GM19452 (cell line): ENCODE data around the gene IGFBPL1.

Experiments
- ATAC-seq: cut with Tn5 transposase; IDR thresholded peaks from one replicate; pipeline ENCODE4 v1.9.1; 2021; ENCODE audit not compliant: unreplicated experiment

IGFBPL1 gene

GRCh38 chr9:38423973-38424843, at the start of gene IGFBPL1:
IGFBPL1 (minus strand) TSS chr9:38424454; CDS start chr9:38424424, 30 bp downstream.
- ATAC-seq = peak; percentile 48

DNA sequence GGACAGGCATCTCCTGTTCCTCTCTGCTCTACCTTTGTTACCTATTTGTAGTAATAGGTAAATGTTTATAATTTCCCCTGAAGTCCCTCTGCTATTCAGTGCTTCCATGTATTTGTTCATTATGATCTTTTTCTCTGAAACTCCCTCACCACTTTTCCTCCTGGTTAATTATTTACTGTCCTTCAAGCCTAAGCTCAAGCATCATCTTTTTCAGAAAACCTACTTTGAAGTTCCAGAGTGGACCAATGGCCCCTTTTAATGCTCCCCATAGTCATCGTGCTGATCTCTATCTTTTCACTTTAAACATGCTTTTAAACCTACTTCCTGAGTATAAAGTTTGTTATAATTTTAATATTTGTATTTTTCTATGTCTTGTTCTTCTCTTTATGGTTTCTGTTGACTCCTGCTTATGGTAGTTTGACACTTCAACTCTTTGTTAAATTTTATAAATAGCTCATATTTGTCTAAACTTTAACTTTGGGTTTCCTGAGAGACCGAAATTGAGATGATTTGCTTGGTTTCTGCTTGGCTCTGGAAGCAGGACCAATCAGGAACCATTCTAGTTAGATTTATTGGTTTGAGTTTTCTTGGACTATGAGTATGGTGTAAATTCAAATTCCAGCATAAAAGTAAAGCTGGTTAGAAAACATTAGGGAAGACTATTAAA, 48.5 kb upstream of the IGFBPL1 start:
- ATAC-seq = peak; percentile 72

GRCh38 chr9:38467404-38467803, 43.1 kb upstream of the IGFBPL1 start:
- ATAC-seq = no peak

DNA sequence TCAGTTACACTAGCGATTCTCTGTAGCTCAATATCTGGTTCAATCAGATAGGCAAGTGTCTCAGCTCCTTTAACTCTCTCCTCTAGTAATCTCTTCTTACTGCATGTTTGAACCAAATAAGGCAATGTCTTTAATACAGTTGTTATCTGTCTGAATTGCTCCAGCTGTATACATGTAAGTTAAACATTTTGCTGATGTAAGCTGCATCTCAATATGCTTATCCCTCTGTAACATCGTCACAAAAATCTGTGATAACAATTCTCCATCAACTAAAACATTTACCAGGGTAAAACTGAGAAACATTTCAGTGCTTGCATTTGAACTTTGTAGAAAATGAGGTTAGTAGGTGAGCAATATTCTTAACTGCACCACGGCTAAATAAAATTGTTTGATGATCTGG, 29.6 kb upstream of the IGFBPL1 start:
- ATAC-seq = no peak

DNA sequence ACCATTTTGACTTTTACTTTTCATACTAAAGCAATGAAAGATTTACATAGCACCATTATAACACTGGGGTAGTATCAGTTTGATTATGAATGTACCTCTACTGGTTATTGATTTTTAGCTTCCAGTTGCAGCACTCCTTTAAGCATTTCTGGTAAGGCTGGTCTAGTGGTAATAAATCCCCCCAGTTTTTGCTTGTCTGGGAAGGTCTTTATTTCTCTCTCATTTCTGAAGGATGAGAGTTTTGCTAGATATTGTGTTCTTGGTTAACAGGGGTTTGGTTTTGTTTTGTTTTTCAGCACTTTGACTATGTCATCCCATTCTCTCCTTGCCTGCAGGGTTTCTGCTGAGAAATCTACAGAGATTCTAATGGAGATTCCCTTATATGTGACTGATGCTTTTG, 26.9 kb upstream of the IGFBPL1 start:
- no peak for ATAC-seq

- no peak for ATAC-seq
These were observed 23.4 kb upstream of the IGFBPL1 start for GRCh38 chr9:38447703-38448102.

DNA sequence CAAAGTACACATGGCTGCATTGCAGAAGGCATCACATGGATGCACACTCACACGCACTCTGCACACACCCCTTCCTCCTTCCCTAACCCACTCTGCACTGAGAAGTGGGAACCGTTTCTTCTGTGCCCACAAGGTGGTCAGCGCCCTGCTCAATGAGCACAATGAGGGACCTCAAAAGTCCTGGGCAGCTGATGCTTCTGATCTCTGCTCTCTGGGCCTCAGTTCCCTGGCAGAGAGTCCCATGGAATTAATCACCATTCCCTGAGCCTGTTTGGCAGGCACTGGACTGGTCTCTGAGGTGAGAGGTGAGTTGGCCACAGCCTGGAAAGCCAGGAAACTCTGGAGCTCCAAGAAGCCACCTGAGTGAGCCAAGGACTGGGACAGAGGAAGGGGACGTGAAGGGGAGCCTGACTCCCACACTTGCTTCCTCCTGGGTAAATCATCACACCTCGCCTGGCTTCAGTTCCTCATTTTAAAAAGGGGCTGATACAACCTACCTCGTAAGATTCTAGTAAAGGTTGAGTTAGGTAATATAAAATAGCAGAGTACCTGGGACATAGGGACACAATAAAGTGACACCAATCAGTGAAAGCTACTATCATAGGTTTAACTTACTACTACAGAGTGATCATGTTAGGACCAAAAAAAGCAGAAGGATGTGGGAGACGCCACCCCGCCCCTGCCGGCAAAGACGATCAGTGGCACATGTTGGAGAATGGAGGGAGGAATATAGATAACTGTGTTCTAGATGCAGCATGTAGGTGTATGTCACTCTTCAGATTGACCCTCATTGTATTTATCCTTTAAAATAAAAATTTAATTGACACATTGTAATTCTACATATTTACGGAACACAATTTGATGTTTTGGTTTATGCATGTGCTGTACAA, 21.1 kb upstream of the IGFBPL1 start:
- ATAC-seq = peak; percentile 92

DNA sequence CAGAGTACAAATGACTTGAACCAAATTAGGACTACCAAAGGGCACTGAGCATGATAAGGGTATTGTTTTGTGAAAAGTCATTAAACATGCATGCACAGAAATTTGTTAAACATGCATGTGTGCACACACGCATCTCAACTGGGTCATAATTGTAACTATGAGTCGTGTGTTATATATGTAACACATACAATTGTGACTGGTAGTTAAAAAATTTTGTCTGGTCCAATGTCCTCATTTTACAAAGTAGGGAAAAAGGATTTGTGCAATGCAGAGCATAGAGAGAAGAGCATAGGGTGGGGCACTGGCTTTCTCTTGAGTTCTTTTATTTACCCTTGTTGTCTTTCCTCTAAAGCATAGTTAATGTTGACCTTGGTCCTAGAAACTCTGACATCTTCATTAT, 19.3 kb upstream of the IGFBPL1 start:
- no peak for ATAC-seq

- ATAC-seq = no peak
These were observed 18.9 kb upstream of the IGFBPL1 start for GRCh38 chr9:38443181-38443580.

GRCh38 chr9:38442473-38443096, 18.3 kb upstream of the IGFBPL1 start:
- no peak for ATAC-seq

- ATAC-seq = no peak
These were observed 17.3 kb upstream of the IGFBPL1 start for GRCh38 chr9:38441347-38442085.

DNA sequence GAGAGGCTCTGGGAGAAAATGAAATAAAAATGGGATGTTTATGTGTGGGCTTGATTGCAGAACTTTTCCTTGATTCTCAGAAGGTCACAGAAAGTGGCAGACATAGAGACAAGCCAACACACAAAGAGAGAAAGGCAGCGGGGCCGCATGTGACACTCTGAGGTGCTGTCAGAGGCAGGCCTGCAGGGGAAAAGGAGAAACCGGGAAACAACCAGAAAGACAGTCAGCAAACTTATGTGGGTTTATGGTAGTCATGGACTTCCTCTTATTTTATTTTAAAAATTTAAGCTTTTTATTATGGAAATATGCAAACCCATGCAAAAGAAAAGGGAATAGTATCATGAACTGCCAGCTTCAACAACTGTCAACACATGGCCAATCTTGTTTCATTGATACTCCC, 16.3 kb upstream of the IGFBPL1 start:
- no peak for ATAC-seq

- ATAC-seq = no peak
These were observed 15.7 kb upstream of the IGFBPL1 start for GRCh38 chr9:38439916-38440301.

DNA sequence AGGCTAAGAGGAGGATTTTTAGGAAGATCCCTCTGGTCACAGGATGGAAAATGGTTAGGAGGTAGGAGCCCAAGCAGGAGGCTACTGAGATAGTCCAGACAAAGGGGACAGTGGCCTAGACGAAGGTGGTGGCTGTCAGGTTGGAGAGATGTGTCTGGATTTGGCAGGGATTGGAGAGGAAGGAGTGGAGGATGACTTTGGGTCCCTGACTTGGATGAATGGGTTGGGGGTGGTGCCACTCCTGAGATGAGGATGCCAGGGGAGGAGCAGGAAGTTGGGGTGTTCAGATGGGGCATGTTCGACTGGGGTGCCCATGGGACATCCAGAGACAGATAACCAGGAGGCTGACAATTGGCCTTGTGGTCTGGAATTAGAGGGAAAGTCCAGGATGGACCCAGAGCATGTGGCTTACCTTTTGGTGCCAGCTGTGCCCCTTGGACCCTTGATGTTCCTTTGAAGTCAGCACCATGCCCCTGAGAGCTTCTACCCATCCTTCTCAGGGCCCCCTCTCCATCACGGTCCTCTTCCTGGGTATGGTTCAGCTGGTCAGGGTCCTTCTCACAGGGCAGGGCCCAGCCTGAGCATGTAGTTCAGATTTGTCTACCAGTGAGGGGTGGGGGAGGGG, 15.1 kb upstream of the IGFBPL1 start:
- ATAC-seq = no peak

GRCh38 chr9:38437193-38437823, 13.1 kb upstream of the IGFBPL1 start:
- peak; percentile 48 for ATAC-seq

DNA sequence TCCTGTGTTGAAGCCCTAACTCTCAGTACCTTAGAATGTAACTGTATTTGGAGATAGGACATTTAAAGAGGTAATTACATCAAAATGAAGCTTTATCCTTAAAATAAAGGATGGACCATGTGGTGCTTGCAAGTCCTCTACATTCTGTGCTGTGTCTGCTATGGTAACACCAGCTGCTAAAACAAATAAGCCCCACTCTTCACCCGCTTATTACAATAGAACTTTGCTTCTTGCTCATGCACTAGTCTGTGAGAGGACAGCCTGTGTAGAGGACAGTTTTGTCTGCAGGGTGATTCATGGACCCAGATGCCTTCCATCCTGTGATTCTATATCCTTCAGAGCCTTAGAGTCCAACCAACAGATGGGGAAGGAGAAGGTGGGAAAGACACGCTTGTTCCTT, 12.5 kb upstream of the IGFBPL1 start:
- ATAC-seq = no peak

- ATAC-seq = no peak
These were observed 11.3 kb upstream of the IGFBPL1 start for GRCh38 chr9:38435521-38435920.

DNA sequence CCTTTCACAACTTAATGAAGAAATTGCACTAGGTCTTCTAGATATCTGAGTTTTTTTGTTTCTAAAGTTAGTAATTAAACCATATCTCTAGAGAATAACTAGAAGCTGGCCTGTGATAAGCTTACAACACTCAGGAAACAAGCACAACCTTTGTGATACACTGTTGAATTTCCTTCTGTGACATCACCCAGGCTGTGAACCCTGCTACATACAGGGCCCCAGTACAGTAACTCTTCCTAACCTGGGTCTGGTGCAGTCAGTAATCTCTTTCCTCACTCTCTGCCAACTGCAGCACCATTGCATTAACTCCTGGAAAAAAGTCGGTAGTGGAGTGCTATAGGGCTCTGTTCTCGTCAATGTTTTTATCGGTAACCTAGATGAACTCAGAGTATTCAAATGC, 10.6 kb upstream of the IGFBPL1 start:
- ATAC-seq = no peak

DNA sequence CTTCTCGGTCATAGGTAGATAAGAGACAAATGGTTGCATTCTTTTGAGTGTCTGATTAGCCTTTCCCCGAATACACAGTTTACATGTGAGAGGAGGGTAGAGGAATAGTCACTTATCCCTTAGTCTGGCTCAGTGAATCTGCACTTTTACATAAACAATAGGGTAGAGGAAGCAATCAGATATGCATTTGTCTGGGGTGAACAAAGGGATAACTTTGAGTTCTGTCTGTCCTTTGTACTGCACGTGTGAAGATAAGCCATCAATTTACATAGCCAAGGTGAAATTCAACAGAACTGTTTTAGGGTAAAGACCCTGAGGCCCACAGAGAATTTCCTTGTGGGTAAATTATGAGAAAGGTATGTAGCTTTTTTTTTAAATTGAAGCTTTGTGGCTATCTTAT, 10.1 kb upstream of the IGFBPL1 start:
- ATAC-seq = no peak
